Activated T-helper 9 cell treated with anti-CD3 and anti-CD28 coated beads, Interleukin-2, amount 50 U/mL, for 16 hours (primary cell): Measurements from ENCODE around the gene GAST.

ENCODE experiments used
- DNase-seq: peaks from one replicate; pipeline ENCODE4 v3.0.0-alpha.2; 2020; ENCODE audit warnings: low read depth

GAST gene

DNA sequence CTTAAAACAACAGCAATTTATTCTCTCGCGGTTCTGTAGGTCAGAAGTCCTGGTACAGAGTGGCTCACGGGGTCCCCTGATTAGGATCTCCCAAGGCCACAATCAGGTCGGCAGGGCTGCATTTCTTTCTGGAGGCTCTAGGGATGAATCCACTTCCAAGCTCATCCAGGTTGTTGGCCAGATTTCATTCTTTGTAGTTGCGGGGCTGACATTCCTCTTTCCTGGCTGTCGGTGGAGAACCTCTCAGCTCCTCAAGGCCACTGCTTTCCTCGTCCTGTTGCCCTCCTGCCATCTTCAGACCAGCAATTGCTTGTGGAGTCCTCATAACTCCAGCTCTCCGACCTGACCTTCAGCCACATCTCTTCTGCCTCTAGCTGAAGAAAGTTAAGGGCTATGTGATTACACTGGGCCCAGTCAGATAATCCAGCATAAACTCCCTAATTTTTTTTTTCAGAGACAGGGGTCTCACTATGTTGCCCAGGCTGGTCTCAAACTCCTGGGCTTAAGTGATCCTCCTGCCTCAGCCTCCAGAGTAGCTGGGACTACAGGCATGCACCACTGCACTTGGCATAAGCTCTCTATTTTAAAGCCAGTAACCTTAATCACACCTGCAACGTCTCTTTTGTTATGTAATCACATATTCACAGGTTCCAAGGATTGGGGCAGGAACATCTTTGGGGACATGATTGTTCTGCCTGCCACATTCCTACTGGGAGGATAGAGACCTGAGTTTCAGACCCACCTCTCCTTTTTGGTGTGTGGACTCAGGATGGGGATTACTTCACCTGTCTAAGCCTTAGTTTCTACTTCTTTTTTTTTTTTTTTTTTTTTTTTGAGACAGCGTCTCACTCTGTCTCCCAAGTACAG lies 4.1 kb upstream of the GAST start:
- no peak for DNase-seq

DNA sequence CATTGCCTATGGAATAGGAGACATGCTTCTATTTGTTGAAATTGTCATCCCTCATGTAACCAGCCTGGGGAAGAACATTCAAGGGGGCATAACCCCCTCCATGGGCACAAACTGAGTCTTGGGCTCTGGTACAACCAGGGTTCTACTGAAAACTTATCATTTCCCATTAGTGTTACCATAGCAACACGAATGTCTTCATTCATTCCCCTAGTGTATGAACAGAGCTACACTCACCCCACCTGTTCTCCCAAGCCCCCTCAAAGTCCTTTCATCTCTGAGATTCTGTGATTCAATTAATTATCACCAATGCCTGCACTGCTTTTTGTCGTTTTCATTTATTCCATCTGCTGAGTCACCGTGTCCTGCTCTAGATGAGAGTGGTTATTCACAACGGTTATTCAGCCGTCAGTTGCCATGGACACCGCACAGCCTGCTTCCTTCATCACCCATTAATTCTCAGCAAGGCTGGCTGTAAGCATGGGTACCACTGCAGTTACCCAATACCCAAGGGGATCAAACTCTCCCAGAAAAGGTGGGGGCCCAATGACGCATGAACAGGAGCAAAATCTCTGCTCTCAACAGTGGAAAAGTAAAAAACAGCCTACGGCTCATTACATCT lies 1.6 kb upstream of the GAST start:
- no peak for DNase-seq

DNA sequence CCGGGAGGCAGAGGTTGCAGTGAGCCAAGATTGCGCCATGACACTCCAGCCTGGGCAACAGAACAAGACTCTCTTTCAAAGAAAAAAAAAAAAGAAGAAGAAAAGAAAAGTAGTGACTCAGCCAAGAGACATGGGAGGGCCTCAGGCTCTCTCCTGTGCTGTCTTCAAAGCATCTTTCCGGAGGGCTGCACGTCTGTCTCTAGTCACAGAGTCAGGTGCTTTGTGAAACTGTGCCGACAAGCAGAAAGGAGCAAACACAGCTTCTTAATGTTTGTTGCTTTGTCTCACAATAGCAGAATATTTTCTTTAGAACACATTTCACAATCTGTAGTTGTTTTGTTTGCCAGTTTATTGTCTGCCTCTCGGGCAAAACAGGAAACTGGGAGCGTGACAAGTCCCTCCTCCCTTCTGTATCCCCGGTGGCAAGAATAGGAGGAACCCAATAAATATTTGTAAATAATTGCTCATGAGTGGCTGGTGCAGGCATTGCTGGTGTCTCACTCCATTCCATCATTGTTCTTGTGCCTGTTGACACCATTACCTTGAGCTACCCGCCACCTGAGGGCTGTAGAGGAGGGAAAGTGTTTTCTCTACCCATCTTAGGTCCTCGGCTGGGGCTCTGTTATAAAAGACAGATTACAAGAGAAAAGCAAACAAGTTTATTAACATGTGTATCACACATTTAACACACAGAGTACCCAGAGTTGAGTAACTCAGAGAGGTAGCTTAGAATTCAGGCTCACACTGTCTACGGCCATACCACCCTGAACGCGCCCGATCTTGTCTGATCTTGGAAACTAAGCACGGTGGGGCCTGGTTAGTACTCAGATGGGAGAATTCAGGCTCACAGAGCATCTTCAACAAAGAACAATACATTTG lies 5.5 kb downstream of the GAST start:
- DNase-seq = no peak

DNA sequence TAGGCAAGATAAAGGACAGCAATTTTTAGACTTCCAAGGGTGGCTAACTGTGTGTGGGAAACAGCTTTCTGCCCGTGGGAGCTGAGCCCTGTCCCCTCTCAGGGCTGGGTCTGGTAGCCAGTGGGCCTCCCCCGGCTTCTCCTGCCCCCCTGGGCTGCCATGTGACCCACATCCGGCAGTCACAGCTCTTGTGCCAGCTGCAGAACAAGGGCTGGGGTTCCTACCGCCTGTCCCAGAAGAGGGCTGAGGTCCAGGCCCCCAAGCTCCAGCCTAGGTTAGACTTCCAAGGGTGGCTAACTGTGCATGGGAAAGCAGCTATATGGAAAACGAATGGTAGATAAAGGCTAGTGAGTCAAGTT lies 6.1 kb downstream of the GAST start:
- DNase-seq = no peak

DNA sequence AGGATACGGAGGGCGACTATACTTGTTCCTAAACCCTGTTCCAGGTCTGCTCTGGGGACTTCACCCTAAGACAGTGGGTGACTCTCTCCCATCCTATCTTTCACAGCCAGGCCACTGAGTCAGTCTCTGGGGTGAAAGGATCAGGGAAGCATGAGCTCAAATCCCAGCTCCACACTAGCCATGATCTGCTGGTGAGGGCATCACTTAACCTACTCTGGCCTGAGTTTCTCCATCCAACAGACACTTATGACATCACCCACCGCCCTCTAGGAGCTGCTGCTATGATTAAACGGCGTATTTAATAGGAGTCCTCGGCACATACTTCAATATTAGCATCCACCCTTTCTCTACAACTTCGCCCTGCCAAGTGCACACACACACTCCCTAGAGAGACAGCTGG lies 10.1 kb downstream of the GAST start:
- no peak for DNase-seq

DNA sequence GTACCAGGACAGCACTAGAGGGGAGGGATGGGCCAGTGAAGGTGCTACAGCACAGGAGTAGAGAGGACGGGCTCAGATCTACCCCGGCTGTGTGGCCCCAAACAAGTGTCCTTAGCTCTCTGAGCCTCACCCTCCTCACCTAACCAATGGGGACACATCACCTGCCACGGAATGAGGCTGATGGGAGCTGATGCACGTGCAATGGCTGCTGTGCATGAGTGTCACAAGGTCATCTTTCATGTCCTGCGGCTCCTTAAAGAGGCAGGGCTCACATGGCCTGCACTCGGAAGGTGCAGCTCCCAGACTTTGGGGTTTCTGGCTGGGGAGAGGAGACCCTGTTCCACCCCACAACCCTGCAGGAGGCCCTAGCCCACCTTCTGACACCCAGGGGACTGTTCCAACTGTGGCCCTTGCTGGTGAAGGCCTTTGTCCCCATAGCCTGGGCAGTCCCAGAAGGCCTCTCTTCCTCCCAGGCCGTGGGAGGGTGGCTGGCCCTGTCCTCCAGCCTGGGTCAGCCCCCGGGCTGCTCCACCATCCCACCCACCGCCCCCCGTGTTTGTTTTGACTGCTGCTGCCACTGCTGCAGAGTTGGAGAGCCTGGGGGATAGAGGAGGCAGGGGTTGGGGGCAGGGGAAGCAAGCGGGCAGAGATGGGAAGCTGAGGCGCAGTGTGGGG lies 11.8 kb downstream of the GAST start:
- DNase-seq = no peak

DNA sequence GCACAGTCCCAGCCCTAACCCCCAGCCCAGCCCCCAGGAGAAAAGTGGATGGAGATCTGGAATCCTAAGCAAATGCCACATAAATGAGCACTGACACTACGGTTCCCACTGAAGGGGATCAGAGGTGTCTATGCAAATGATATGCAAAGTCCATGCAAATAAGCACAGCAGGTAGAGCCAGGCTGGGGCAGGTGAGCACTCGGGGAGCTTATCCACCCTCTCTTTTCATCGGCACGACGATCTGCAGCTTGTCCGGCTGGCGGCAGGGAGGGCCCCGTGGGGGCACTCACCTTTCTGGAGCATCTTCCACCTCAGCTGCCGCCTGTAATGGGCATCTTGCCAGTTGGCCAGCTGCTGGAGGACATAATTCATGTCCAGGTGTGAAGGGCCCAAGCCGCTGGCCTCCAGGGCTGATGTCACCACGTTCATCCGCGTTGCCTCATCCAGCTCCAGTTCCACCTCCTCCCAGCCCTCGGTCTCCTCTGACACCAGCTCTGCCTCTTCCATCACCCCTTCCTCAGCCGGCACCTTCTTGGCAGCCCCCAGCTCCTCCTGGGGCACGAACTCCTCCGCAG lies 12.4 kb downstream of the GAST start:
- DNase-seq = no peak

DNA sequence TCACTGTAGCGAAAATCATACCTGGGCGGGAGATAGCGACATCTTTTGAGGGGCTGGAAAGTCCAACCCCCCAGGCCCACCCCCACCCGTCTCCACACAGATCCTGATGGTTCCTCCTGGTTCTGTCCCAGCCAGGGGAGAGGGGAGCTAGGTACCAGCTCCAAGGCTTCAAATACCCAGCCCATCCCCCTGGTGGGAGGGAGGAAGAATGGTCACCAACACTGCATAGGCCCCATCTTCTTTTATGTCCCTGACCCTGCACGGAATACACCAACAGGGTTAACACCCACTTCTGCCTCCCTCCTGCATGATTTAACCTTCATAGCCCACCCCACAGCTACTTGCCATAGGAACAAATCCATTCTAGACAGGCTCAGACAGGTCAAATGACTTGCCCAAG lies 13.0 kb downstream of the GAST start:
- no peak for DNase-seq

DNA sequence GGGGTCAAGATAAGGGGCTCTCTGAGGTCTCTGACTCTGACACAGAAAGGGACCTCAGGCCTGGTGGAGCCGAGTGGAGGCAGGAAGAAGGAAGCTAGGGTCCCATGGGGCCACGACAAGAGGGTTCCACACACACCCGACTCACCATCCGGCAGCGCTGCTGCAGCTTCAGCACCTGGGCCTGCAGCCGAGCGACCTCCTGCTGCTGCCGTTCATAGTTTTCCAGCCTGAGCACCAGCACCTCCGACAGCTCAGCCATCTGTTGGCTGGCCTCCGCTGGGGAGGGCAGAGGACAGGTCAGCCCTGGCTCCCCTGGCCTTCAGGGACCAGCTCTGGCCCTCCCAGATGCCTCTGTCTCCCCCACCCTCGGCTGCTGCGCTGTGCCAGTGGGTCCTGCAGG lies 15.9 kb downstream of the GAST start:
- no peak for DNase-seq

DNA sequence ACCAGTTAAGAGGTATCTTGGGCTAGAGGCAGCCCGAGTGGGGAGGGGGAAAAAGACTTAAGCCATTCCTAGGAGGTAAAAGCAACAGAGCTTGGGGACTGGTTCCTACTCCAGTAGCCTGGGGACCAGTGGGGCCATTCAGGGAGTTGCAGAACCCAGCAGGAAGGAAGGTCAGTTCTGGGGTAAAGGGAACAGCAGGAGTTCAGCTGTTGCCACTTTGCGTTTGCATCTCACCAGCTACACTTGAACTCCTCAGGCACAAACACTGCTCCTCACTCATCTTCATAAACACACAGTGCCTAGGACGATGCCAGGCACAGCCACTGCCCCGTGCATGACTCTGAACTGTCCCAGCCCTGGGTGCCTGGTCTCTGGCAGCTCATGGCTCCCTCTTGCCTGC lies 18.3 kb downstream of the GAST start:
- DNase-seq = no peak

DNA sequence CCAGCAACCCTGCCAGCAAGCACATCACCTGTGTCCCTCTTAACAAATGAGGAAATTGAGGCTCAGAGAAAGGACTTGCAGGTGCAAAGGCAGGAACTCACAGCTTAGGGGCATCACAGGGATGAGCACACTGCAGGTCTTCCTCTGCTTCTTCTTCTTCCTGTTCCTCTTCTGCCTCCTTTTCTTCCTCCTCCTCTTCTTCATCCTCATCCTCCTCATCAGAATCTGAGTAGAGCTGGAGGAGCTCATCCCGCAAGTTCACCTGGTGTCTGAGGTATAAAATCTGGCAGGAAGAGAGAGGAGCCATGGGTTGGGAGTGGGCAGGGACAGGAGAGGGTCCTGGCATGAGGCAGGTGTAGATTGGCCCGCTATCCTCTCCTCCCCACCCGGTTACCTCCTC lies 19.7 kb downstream of the GAST start:
- no peak for DNase-seq

DNA sequence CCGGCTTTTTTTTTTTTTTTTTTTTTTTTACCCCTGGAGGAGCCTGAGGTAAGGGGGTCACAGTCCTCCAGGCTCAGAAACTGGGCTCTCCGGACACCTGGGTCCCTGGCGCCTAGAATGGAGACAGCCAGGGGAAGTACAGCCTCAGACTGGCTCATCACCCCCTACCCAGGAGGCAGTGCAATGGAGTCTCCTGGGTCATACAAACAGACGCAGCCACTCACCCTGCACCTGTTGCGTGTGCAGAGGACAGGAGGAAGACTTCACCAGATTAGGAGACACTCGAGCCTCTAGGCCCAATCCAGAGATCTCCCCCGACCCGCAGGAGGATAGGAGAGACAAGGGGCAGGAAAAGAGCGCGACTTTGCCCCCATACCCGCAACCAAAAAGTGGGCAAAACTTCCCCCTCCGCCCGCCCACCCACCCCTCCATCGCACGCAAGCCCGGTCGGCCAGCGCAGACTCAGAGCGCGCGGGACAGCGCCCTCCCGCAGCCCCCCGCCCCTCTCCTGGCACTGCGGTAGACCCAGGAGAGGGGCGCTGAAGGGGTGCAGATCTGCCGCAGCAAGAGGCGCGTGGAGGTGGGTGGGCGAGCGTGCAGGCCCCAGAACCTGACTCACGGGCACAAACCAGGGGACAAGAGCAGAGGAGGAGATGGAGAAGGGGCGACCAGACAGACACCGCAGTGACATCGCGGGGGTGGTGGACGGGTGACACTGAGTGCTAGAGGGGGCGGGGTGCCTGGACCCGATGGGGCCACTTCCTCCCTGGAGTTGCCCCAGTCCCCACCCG lies 21.4 kb downstream of the GAST start:
- no peak for DNase-seq

DNA sequence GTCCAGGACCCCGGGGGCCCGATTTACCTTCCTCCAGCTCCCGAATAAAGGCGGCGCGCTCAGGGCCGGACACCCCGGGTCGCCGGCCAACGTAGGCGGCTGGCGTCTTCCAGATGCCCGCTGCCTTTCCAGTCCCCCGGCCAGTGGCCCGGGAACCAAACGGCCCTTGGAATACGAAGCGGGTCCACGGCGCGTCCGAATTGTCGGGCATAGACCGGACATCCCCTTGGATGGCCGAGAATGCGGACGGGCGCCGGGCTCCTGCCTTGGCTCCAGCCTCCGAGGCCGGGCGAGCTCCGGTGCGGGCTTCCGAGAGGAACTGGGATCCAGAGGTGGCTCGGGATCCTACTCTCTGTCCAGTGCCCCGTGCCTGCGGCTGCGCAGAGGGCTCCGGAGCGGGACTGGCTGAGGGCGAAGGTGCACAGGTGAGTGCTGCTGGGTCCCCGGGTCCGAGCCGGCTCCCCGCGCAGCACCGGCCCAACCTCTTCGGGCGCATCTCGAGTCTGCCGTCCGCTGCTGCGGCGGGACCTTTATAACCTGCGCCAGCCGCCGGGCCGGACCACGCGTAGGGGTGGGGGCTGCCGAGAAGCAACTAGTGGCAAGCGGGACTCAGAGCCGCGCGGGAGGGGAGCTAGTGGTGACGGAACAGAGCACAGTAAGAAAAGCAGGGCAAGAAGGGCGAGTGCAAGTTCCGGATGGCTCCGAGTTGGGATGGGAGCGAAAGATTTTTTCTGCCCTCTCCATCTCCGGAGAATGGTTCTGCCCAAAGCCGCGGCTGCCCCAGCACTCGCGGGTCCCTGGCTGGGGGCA lies 22.2 kb downstream of the GAST start, which contains the start of gene HAP1:
TSS of gene HAP1 (minus strand) at position 505 of the 810 bp plus-strand sequence. CDS start at position 496, 9 bp downstream.
- DNase-seq = no peak

DNA sequence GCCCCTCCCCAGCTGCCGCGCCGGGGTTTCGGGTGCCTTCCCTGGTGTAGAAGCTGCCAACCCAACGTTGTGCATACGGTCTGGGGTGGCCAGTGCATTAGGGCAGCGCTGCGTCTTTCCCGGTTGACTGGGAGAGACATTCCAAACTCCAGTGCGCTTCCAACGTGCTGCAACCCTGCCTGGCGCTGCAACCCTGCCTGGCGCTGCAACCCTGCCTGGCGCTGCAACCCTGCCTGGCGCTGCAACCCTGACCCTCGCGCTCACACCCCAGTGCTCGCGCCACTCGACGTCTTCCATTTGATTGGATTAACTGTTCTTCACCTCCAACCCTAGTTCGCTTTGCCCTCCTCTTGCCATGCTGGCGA lies 22.8 kb downstream of the GAST start:
- DNase-seq = no peak

DNA sequence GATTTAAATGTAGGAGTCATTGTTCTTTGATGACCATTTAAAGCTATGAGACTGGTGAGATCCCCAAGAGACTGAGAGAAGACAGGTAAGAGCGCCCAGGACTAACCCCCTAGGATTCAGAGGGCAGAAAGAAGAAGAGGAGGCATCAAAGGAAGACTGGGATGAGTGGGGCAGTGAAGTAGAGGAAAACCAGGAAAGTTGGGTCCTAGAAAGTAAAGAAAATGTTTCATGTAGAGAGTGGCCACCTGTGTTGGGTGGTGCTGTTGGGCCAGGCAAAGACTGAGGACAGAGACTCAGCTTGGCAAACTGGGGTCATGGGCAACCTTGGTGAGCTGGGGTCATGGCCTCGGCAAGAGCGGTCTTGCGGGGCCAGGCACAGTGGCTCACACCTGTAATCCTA lies 23.6 kb downstream of the GAST start:
- no peak for DNase-seq

DNA sequence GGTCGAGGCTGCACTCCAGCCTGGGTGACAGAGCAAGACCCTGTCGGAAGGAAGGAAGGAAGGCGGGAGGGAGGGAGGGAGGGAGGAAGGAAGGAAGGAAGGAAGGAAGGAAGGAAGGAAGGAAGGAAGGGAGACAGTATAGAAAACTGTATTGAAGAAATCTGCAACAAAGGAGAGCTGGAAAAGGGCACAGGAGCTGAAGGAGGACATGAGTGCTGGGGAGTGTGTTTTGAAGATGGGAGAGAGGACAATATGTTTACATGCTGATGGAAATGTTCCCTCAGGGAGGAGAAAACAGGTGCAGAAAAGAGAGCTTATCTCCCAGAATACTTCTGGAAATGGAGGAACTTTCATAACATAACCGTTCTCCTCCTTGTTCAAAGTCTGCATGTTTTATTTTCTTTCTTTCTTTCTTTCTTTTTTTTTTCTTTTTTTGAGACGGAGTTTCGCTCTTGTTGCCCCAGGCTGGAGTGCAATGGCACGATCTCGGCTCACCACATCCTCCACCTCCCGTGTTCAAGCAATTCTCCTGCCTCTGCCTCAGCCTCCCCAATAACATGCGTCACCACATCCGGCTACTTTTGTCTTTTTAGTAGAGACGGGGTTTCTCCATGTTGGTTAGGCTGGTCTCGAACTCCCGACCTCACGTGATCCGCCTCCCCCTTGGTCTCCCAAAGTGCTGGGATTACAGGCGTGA lies 25.0 kb downstream of the GAST start:
- DNase-seq = no peak

DNA sequence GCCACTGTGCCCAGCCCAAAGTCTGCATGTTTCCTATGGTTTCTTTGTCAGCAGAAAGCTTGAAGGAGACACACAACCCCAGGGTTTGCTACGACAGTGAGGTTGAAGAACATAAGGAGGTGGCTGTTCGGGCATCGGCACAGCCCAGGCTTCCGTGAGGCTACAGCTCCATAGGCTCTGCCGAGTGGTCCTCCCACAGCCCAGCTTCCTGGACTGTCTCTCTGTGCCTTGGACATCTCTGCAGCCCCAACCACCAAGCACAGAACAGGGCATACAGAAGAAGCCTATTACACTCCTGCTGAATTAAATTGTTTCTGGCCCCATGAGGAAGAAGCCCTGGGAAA lies 25.5 kb downstream of the GAST start:
- DNase-seq = no peak

DNA sequence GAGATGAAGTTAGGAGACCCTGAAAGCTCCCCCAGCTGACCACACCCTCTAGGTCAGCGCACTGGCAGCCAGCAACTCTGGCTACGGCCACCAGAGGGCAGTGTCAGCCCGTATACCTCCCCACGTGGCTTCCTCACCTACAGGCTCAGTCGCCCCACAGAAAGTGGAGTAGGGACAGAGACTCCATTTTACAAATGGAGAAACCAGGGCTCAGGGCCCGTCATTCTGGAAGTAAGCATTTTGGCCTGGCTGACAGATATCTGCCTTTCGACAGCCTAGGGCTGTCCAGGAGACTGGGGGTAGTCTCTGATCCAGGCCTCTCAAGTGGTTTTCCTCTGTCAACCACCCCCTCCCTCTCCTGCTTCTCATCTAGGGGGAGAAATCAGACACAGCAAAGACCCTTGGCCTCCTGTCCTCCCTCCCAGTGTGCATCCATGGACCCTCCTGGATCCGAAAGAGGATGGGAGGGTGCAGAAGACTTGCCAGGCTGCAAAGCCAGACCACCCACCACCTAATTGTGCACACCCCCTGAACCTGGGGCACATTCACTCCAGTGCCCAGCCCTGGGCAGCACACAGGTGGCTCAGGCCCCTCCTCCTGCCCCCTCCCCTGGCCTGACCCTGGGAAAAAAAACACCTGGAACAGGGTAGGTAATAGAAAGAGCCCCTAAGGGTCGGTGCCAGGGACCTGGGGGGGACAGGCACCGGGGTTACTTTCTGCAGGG lies 26.1 kb downstream of the GAST start:
- DNase-seq = peak; percentile 71

DNA sequence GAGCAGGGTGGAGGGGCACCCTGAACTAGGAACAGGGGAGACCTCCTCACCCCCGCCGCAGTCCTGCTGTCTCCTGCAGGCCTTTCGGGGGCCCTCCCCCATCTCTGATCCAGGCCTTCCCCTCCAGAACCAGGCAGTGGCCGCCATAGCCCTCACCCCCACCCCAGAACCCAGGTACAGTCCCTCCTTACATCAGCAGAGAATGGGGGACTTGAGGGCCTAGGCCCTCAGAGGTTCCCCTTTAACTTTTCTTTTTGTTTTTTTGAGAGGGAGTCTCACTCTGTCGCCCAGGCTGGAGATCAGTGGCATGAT lies 26.6 kb downstream of the GAST start:
- DNase-seq = no peak
